Common myeloid progenitor, CD34-positive (primary cell): ENCODE results near the gene SMAD7.

Source experiments
- CTCF ChIA-PET: fragments of 350-600 bp; sonication (Branson Sonifier 250); formaldehyde crosslinking; loops from one replicate; lab custom pipeline; 2021; ENCODE audit warnings: antibody characterized with exemption; lab: Charles Lee
- POLR2A ChIA-PET: fragments of 350-600 bp; sonication (Branson Sonifier 250); formaldehyde crosslinking; loops from one replicate; lab custom pipeline; 2021; ENCODE audit warnings: antibody characterized with exemption; lab: Charles Lee
- DNase-seq, 3 donors: peaks; one replicate each; pipeline versions ENCODE4 v3.0.0 to v3.0.0-alpha.2; 2013
- H3K27ac ChIP-seq, 2 experiments: 1 replicate in 1 of 2; 2 replicates in 1 of 2; pipeline ENCODE4 v1.7.0; 2013; ENCODE audit warnings: inconsistent platforms in 2 of 2, low read length in 2 of 2, mild to moderate bottlenecking in 2 of 2, low read depth in 1 of 2, moderate library complexity in 1 of 2; ENCODE audit not compliant: severe bottlenecking in 2 of 2, insufficient read depth in 1 of 2, poor library complexity in 1 of 2
- H3K27me3 ChIP-seq, 5 experiments: replicated peaks in 2 of 5; 1 replicate in 3 of 5; 2 replicates in 2 of 5; pipeline versions ENCODE4 v1.6.1 to v1.7.0; 2013; ENCODE audit warnings: low read length in 4 of 5, mild to moderate bottlenecking in 2 of 5, moderate library complexity in 2 of 5, inconsistent platforms in 1 of 5; ENCODE audit not compliant: insufficient read depth in 5 of 5, control insufficient read depth in 4 of 5
- H3K36me3 ChIP-seq, 4 experiments: 1 replicate in 2 of 4; 2 replicates in 2 of 4; pipeline versions ENCODE4 v1.6.1 to v1.7.0; 2013; ENCODE audit warnings: low read length in 3 of 4, control low read depth in 1 of 4, mild to moderate bottlenecking in 1 of 4; ENCODE audit not compliant: control insufficient read depth in 4 of 4, insufficient read depth in 4 of 4
- H3K4me1 ChIP-seq, 4 experiments: 1 replicate in 3 of 4; 2 replicates in 1 of 4; pipeline versions ENCODE4 v1.6.1 to v1.7.1; 2013; ENCODE audit warnings: low read length in 3 of 4, mild to moderate bottlenecking in 3 of 4, control low read depth in 1 of 4, inconsistent platforms in 1 of 4, moderate library complexity in 1 of 4; ENCODE audit not compliant: control insufficient read depth in 4 of 4, insufficient read depth in 4 of 4; ENCODE audit errors: control extremely low read depth in 1 of 4
- H3K4me3 ChIP-seq, 7 experiments: 1 replicate in 4 of 7; 2 replicates in 3 of 7; pipeline versions ENCODE4 v1.5.1 to v1.7.0; 2013; ENCODE audit warnings: mild to moderate bottlenecking in 7 of 7, low read length in 6 of 7, moderate library complexity in 6 of 7, inconsistent platforms in 2 of 7, low read depth in 2 of 7, control low read depth in 1 of 7; ENCODE audit not compliant: insufficient read depth in 4 of 7, control insufficient read depth in 1 of 7; ENCODE audit errors: extremely low read depth in 1 of 7
- H3K9me3 ChIP-seq, 5 experiments: 1 replicate in 4 of 5; 2 replicates in 1 of 5; pipeline versions ENCODE4 v1.6.1 to v1.7.1; 2013; ENCODE audit warnings: low read length in 4 of 5, mild to moderate bottlenecking in 2 of 5, inconsistent platforms in 1 of 5, low read depth in 1 of 5, moderate library complexity in 1 of 5; ENCODE audit not compliant: control insufficient read depth in 4 of 5, insufficient read depth in 2 of 5; ENCODE audit errors: control extremely low read depth in 1 of 5
- WGBS: methylation state at CpG from one replicate; pipeline ENCODE4 v1.1.5; 2013; ENCODE audit not compliant: insufficient coverage; 5-methylcytosine and 5-hydroxymethylcytosine counted together

SMAD7 gene

GRCh38 chr18:48959921-48960920 lies 9.5 kb upstream of the SMAD7 start:
- WGBS: 96% methylated on average over 12 of the region's 17 CpGs

GRCh38 chr18:48959551-48959920 lies 8.8 kb upstream of the SMAD7 start:
- POLR2A ChIA-PET: no interaction called here
- DNase-seq: no peak
- Histone ChIP-seq H3K9me3 (no peaks in the 10 kb centered on the region), H3K27ac (no peak overlapping the region), H3K4me3 (no peak overlapping the region), H3K4me1 (peaks cover 0 to 16% (median 6%) of the 10 kb centered on the region in 4 experiments), H3K36me3 (no peaks in the 10 kb centered on the region), H3K27me3 (peaks cover 0 to 2% (median 0%) of the 10 kb centered on the region in 5 experiments)
- CTCF ChIA-PET: interaction anchor here (0.9 to 1.3 kb wide), 3 partner anchors 12 to 220 kb away, joined by 3 to 4 read pairs (median 3); no protein-coding TSS in a partner anchor
- 99% methylated on average over 6 of the region's 7 CpGs for WGBS

More at GRCh38 chr18:48959921-48960920, 9.5 kb upstream of the SMAD7 start:
- ChIA-PET CTCF (interaction anchor here (0.9 to 1.3 kb wide), 3 partner anchors 11 to 220 kb away, joined by 3 to 4 read pairs (median 3); no protein-coding TSS in a partner anchor), POLR2A (no interaction called here)
- no peak overlapping the region for H3K4me3 ChIP-seq
- H3K36me3 ChIP-seq: no peaks in the 10 kb centered on the region
- peaks cover 0 to 2% (median 0%) of the 10 kb centered on the region in 5 experiments for H3K27me3 ChIP-seq
- no peak overlapping the region for H3K27ac ChIP-seq
- no peak for DNase-seq
- no peaks in the 10 kb centered on the region for H3K9me3 ChIP-seq
- H3K4me1 ChIP-seq: peaks cover 0 to 15% (median 6%) of the 10 kb centered on the region in 4 experiments

- no peak overlapping the region for H3K4me3 ChIP-seq
- no peak overlapping the region for H3K27ac ChIP-seq
- H3K36me3 ChIP-seq: no peaks in the 10 kb centered on the region
- peaks cover 0 to 2% (median 0%) of the 10 kb centered on the region in 5 experiments for H3K27me3 ChIP-seq
- CTCF ChIA-PET: interaction anchor here (0.9 to 2.0 kb wide), 5 partner anchors 9 to 221 kb away, joined by 3 to 7 read pairs (median 3); no protein-coding TSS in a partner anchor
- H3K4me1 ChIP-seq: peaks cover 0 to 16% (median 6%) of the 10 kb centered on the region in 4 experiments
- no peaks in the 10 kb centered on the region for H3K9me3 ChIP-seq
- WGBS: 95% methylated on average over 6 of the region's 6 CpGs
- POLR2A ChIA-PET: no interaction called here
- no peak for DNase-seq
Observed at GRCh38 chr18:48958951-48959350, 8.2 kb upstream of the SMAD7 start.

- no peak for DNase-seq
- ChIA-PET CTCF (interaction anchor here (0.6 to 3.1 kb wide), 4 partner anchors 11 to 159 kb away, joined by 3 to 10 read pairs (median 6); no protein-coding TSS in a partner anchor), POLR2A (no interaction called here)
- Histone ChIP-seq H3K4me3 (no peak overlapping the region), H3K9me3 (no peaks in the 10 kb centered on the region), H3K4me1 (peaks cover 0 to 17% (median 8%) of the 10 kb centered on the region in 4 experiments), H3K27ac (no peak overlapping the region), H3K27me3 (peaks cover 0 to 2% (median 0%) of the 10 kb centered on the region in 5 experiments), H3K36me3 (no peaks in the 10 kb centered on the region)
- 71% methylated on average over 4 of the region's 4 CpGs for WGBS
Observed at GRCh38 chr18:48957616-48958015, 6.9 kb upstream of the SMAD7 start.

GRCh38 chr18:48957136-48957535 lies 6.4 kb upstream of the SMAD7 start:
- no peak for DNase-seq
- peaks cover 0 to 2% (median 0%) of the 10 kb centered on the region in 5 experiments for H3K27me3 ChIP-seq
- WGBS: 98% methylated on average over 7 of the region's 8 CpGs
- no peaks in the 10 kb centered on the region for H3K36me3 ChIP-seq
- H3K4me3 ChIP-seq: no peak overlapping the region
- ChIA-PET POLR2A (no interaction called here), CTCF (interaction anchor here (1.1 to 3.1 kb wide), 3 partner anchors 11 to 84 kb away, joined by 3 to 10 read pairs (median 7); no protein-coding TSS in a partner anchor)
- peaks cover 0 to 22% (median 11%) of the 10 kb centered on the region in 4 experiments for H3K4me1 ChIP-seq
- no peak overlapping the region for H3K27ac ChIP-seq
- no peaks in the 10 kb centered on the region for H3K9me3 ChIP-seq

- Histone ChIP-seq H3K36me3 (no peaks in the 10 kb centered on the region), H3K27me3 (peaks cover 0 to 2% (median 0%) of the 10 kb centered on the region in 5 experiments), H3K27ac (no peak overlapping the region), H3K4me3 (no peak overlapping the region), H3K9me3 (no peaks in the 10 kb centered on the region), H3K4me1 (peaks cover 0 to 26% (median 14%) of the 10 kb centered on the region in 4 experiments)
- CTCF ChIA-PET: interaction anchor here (1.0 to 3.1 kb wide), 4 partner anchors 11 to 85 kb away, joined by 3 to 10 read pairs (median 3); no protein-coding TSS in a partner anchor
- WGBS: no CpG with 5 or more reads among the region's 1 CpG
- DNase-seq: no peak
- POLR2A ChIA-PET: interaction anchor here (0.6 kb wide), 1 partner anchor 22 kb away, joined by 3 read pairs; no protein-coding TSS in a partner anchor
Observed at GRCh38 chr18:48956356-48956755, 5.6 kb upstream of the SMAD7 start.
